HG03064 (cell line): Measurements from ENCODE around the gene CDH2.
"Not testable (repeated sequence)": the region's sequence is repeated elsewhere in the genome, so short reads cannot be mapped to it uniquely, and the experiment has no call there.

ENCODE experiments used
- ATAC-seq: cut with Tn5 transposase; IDR thresholded peaks from one replicate; pipeline ENCODE4 v1.9.1; 2021; ENCODE audit warnings: low read depth; ENCODE audit not compliant: unreplicated experiment

CDH2 gene

DNA sequence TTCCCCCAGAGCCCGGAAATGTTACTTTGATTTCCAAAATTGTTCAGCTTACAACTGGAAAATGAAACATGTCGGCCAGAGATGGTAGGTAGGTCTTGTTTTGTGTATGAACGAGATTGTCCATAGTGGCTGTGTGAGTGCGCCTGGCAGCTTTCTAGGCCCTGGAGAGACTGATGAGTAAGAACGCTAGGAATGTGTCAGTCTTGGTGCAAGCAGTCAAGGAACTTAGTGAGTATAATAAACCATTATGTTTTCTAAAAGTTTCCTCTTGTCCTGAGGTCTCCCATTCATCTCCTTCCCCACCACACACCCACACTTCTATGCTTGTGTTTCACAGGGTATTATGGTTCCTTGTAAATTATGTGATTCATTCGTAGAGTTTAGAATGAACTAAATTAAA is 234.2 kb downstream of the CDH2 start:
- ATAC-seq = no peak

DNA sequence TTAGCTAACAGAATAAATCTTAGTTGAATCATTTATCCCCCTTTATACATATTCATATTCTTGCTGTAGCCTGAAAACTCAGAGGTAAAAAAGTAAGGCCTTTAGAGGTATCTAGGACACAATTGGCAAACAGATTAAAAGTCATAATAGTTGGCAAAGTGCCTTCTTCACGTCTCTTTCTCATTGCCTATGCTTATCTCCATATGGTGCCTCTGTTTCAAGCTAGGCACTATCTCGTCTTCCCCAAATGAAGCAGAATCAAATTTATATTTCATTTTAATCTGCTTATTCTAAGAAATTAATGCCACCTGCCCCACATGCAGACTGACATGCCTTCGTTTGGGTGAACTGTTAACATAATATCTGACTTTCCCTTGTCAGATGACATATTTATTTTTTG is 245.4 kb downstream of the CDH2 start:
- no peak for ATAC-seq

DNA sequence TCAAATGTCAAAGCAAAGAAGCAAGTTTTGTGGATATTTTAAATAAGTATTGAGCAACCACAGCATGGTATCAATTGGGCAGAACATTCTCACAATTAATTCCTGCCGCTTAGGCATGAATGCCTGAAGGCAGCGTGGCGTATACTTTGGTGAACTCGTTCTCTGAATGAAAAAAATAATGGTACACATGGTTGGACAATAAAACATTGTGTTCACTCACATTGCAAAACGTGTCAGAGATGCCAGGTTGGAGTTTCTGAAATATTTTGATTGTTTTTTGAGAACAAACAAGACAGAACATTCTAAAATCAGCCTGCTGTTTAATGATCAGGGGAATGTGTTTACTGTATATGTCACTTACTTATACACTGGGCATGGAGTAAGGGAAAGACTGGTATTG is 254.2 kb downstream of the CDH2 start:
- ATAC-seq = no peak

DNA sequence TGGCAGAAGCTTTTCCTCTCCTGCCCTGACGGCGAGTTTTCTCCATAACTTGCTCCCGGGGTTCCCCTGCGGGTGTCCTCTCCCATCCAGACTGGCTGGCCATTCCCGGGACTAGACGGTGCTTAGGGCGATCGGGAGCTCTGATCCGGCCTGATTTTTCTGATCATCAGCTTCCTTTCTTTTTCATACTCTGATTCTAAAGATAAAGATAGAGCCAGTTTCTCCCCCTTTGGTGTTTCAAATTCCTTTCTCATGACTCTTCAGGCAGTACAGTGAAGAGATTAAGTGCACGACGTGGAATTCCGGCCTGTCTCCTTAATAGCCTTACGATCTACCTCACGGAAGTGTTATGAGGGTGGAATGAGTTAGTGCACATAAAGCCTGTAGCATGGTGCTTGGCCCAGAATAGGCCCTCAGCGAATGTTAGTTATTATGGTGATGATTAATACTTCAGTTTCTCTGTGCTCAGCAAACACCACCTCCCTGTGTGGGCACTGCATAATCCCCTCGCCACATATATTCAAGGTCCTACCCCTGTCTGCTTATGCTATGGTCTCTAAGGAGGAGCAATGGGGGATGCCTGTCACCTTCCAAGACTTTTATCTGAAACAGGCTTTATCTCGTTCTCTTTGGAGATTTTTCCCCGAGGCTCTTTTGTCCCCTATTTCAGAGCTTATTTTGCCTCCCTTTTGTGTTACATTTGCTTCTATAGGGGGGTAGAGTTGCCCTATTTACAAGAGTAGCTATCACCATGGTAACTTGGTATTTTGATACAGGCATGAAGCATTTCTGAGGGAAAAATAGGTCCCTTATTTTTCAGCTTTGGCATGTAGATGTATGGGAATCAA is 254.8 kb downstream of the CDH2 start:
- ATAC-seq = no peak

DNA sequence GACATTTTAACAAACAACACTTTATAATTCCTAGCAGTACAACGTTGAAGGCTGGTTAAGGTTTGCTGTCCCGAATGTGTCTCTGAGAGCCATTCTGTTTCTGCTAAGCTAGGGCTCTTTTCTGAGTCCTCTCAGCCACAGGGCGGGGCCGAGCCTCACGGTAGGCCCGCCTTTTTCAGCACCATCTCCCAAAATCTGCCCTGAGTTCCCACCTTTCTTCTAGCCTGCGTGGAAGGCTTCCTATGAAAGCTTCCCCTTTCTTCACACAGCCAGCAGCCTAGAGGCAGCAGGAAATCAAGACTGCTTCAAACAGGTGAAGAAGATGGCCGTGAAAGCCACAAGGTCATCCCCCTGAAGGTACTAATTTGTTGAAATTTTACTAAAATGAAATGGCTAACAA is 255.5 kb downstream of the CDH2 start:
- ATAC-seq = no peak

DNA sequence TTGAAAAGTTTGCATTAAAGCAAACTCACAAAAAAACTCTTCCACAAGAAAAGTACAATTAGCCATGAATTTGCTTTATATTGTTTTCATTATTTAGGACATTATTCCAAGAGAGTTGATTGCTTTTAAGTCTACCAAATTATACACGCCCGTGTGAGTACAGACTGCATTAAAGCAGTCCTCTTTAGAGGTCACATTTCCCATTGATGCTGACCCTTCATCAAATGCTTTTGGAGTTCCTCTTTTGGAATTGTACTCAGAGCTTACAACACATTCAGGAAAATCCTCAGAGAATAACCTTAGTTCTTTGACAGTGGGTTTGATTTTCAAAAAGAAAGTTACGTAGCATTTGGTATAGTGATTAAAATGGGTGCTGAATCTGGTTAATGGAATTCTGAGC is 256.1 kb downstream of the CDH2 start:
- no peak for ATAC-seq

DNA sequence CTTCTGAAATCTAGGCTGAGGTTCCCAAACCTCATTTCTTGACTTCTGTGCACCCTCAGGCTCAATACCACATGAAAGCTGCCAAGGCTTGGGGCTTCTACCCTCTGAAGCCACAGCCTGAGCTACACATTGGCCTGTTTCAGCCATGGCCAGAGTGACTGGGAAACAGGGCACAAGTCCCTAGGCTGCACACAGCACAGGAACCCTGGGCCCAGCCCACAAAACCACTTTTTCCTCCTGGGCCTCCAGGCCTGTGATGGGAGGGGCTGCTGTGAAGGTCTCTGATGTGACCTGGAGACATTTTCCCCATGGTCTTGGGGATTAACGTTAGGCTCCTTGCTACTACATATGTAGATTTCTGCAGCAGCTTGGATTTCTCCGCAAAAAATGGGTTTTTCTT is 270.7 kb downstream of the CDH2 start:
- ATAC-seq = not testable (repeated sequence)

DNA sequence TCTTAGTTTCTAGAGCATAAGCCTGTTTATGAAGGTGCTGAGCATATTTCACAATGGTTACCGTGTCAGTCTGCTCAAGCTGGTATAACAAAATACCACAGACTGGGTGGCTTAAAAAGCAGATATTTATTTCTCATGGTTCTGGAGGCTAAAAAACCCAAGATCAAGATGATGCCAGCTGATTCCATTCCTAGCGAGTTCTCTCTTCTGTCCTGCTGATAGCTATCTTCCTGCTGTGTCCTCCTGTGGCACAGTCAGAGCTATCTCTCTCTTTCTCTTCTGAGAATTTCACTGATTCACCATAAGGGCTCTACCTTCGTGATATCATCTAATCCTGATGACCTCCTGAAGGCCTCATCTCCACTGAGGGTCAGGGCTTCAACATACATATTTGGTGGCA is 273.0 kb downstream of the CDH2 start:
- no peak for ATAC-seq

DNA sequence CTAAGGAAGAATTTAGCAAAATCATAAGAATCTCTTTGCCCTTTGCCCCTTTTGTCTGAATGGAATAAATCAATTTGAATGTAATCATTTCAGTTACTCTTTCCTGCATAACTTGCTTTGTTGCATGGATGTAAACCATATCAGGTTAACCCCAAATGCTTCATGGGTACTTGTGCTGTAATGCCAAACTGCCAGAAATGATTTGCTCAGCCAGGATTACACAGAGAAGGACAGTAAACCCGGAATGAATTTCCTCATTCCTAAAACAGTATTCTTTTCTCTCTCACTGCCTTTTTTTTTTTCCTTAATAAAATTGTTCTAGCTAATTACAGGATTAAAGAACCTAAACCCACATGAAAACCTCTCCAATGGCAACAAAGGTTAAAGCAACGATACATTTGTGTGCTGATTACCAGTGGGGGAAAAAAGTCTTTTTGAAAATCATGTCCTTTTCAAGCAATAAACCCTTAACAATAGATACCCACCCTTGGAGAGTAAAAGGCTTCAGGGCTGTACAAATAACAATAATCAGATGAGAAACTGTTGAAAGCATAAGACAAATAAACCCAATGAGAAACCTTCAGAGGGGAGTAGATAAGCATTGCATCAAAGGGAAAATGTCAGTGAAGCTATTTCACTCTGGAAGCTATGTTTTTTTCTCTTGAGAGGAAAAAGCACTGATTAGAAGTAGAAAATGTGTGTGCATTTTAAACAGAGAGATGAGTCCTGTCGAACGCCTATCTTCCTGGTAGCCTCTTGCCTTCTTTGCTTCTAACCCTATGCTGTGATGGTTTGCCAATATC is 275.3 kb downstream of the CDH2 start:
- ATAC-seq = no peak
